Activated naive CD4-positive, alpha-beta T cell treated with anti-CD3 and anti-CD28 coated beads, Interleukin-2, amount 50 U/mL, for 24 hours (primary cell): ENCODE results near the gene NME8.
A peak's percentile ranks its signal among the peaks of the same experiment; 100 is the strongest.
"Not testable (repeated sequence)": the region's sequence is repeated elsewhere in the genome, so short reads cannot be mapped to it uniquely, and the experiment has no call there.

Source experiments
- H3K27ac Mint-ChIP-seq: one replicate; pipeline ENCODE4 v1.8.0; 2021; ENCODE audit warnings: mild to moderate bottlenecking, mixed read lengths
- H3K27me3 Mint-ChIP-seq: one replicate; pipeline ENCODE4 v1.8.0; 2021; ENCODE audit warnings: mixed read lengths
- H3K36me3 Mint-ChIP-seq: one replicate; pipeline ENCODE4 v1.8.0; 2021; ENCODE audit warnings: mixed read lengths
- H3K4me1 Mint-ChIP-seq: one replicate; pipeline ENCODE4 v1.8.0; 2021; ENCODE audit warnings: mixed read lengths
- H3K4me3 Mint-ChIP-seq: one replicate; pipeline ENCODE4 v1.8.0; 2021; ENCODE audit warnings: mild to moderate bottlenecking, mixed read lengths
- H3K9me3 Mint-ChIP-seq: one replicate; pipeline ENCODE4 v1.8.0; 2021; ENCODE audit warnings: mixed read lengths

The NME8 gene

GRCh38 chr7:37848297-37848696 lies at the start of gene NME8:
Gene NME8 (plus strand): TSS chr7:37848597. CDS start chr7:37850267, 1,670 bp downstream.
- H3K27ac Mint-ChIP-seq = no peak within 1 kb of the TSS
- H3K27me3 Mint-ChIP-seq = peaks cover 4% of the 10 kb centered on the region
- H3K4me3 Mint-ChIP-seq = no peak within 1 kb of the TSS
- no peaks in the 10 kb centered on the region for H3K4me1 Mint-ChIP-seq
- H3K36me3 Mint-ChIP-seq = no peaks in the 10 kb centered on the region
- H3K9me3 Mint-ChIP-seq = no peaks in the 10 kb centered on the region

- Mint-ChIP-seq H3K36me3 (peaks cover 2% of the 10 kb centered on the region), H3K27me3 (peaks cover 7% of the 10 kb centered on the region), H3K9me3 (no peaks in the 10 kb centered on the region), H3K27ac (no peak overlapping the region), H3K4me1 (no peaks in the 10 kb centered on the region), H3K4me3 (no peak overlapping the region)
These were observed 42.2 kb upstream of the NME8 start for GRCh38 chr7:37806152-37806551.

GRCh38 chr7:37812161-37812580 lies 36.2 kb upstream of the NME8 start:
- H3K36me3 Mint-ChIP-seq, H3K9me3 Mint-ChIP-seq: not testable (repeated sequence)

GRCh38 chr7:37815671-37816371 lies 32.6 kb upstream of the NME8 start:
- Mint-ChIP-seq H3K4me1 (no peaks in the 10 kb centered on the region), H3K36me3 (no peaks in the 10 kb centered on the region), H3K27me3 (peaks cover 4% of the 10 kb centered on the region), H3K27ac (no peak overlapping the region), H3K9me3 (no peaks in the 10 kb centered on the region), H3K4me3 (no peak overlapping the region)

More at GRCh38 chr7:37812161-37812580, 36.2 kb upstream of the NME8 start:
- not testable (repeated sequence) for H3K27me3 Mint-ChIP-seq, H3K4me1 Mint-ChIP-seq, H3K4me3 Mint-ChIP-seq, H3K27ac Mint-ChIP-seq

- H3K4me1 Mint-ChIP-seq = no peaks in the 10 kb centered on the region
- H3K4me3 Mint-ChIP-seq = no peak overlapping the region
- H3K27me3 Mint-ChIP-seq = peaks cover 2% of the 10 kb centered on the region
- H3K27ac Mint-ChIP-seq = no peak overlapping the region
- H3K36me3 Mint-ChIP-seq = no peaks in the 10 kb centered on the region
- H3K9me3 Mint-ChIP-seq = no peaks in the 10 kb centered on the region
These were observed 31.3 kb upstream of the NME8 start for GRCh38 chr7:37816922-37817590.

GRCh38 chr7:37817591-37817960 lies 30.8 kb upstream of the NME8 start:
- no peak overlapping the region for H3K4me3 Mint-ChIP-seq
- H3K36me3 Mint-ChIP-seq = no peaks in the 10 kb centered on the region
- no peaks in the 10 kb centered on the region for H3K4me1 Mint-ChIP-seq
- no peaks in the 10 kb centered on the region for H3K9me3 Mint-ChIP-seq
- peaks cover 2% of the 10 kb centered on the region for H3K27me3 Mint-ChIP-seq
- H3K27ac Mint-ChIP-seq = no peak overlapping the region

GRCh38 chr7:37817996-37818720 lies 30.2 kb upstream of the NME8 start:
- Mint-ChIP-seq H3K27me3 (peaks cover 2% of the 10 kb centered on the region), H3K9me3 (no peaks in the 10 kb centered on the region), H3K4me1 (no peaks in the 10 kb centered on the region), H3K36me3 (no peaks in the 10 kb centered on the region), H3K27ac (no peak overlapping the region), H3K4me3 (no peak overlapping the region)

- H3K36me3 Mint-ChIP-seq = no peaks in the 10 kb centered on the region
- no peaks in the 10 kb centered on the region for H3K9me3 Mint-ChIP-seq
- no peak overlapping the region for H3K4me3 Mint-ChIP-seq
- H3K27me3 Mint-ChIP-seq = peaks cover 2% of the 10 kb centered on the region
- no peak overlapping the region for H3K27ac Mint-ChIP-seq
- H3K4me1 Mint-ChIP-seq = no peaks in the 10 kb centered on the region
These were observed 27.5 kb upstream of the NME8 start for GRCh38 chr7:37820708-37821468.

GRCh38 chr7:37822946-37823345 lies 25.5 kb upstream of the NME8 start:
- Mint-ChIP-seq H3K4me1 (no peaks in the 10 kb centered on the region), H3K27me3 (peaks cover 4% of the 10 kb centered on the region), H3K9me3 (no peaks in the 10 kb centered on the region), H3K36me3 (no peaks in the 10 kb centered on the region), H3K27ac (no peak overlapping the region), H3K4me3 (no peak overlapping the region)

GRCh38 chr7:37823557-37823956 lies 24.8 kb upstream of the NME8 start:
- H3K9me3 Mint-ChIP-seq = no peaks in the 10 kb centered on the region
- H3K27me3 Mint-ChIP-seq = peaks cover 4% of the 10 kb centered on the region
- H3K4me1 Mint-ChIP-seq = no peaks in the 10 kb centered on the region
- H3K4me3 Mint-ChIP-seq = no peak overlapping the region
- H3K27ac Mint-ChIP-seq = no peak overlapping the region
- H3K36me3 Mint-ChIP-seq = no peaks in the 10 kb centered on the region

GRCh38 chr7:37825038-37825437 lies 23.4 kb upstream of the NME8 start:
- H3K4me1 Mint-ChIP-seq = no peaks in the 10 kb centered on the region
- peaks cover 4% of the 10 kb centered on the region for H3K27me3 Mint-ChIP-seq
- no peak overlapping the region for H3K27ac Mint-ChIP-seq
- no peaks in the 10 kb centered on the region for H3K9me3 Mint-ChIP-seq
- H3K36me3 Mint-ChIP-seq = no peaks in the 10 kb centered on the region
- no peak overlapping the region for H3K4me3 Mint-ChIP-seq

GRCh38 chr7:37826825-37827224 lies 21.6 kb upstream of the NME8 start:
- Mint-ChIP-seq H3K27ac (no peak overlapping the region), H3K4me3 (no peak overlapping the region), H3K9me3 (no peaks in the 10 kb centered on the region), H3K36me3 (no peaks in the 10 kb centered on the region), H3K27me3 (peaks cover 5% of the 10 kb centered on the region), H3K4me1 (no peaks in the 10 kb centered on the region)

GRCh38 chr7:37831244-37831643 lies 17.2 kb upstream of the NME8 start:
- Mint-ChIP-seq H3K36me3 (no peaks in the 10 kb centered on the region), H3K9me3 (no peaks in the 10 kb centered on the region), H3K4me1 (peaks cover 9% of the 10 kb centered on the region), H3K27me3 (peaks cover 10% of the 10 kb centered on the region), H3K27ac (no peak overlapping the region), H3K4me3 (no peak overlapping the region)

GRCh38 chr7:37832194-37832593 lies 16.2 kb upstream of the NME8 start:
- Mint-ChIP-seq H3K9me3 (no peaks in the 10 kb centered on the region), H3K36me3 (no peaks in the 10 kb centered on the region), H3K27ac (no peak overlapping the region), H3K27me3 (peaks cover 8% of the 10 kb centered on the region), H3K4me3 (no peak overlapping the region), H3K4me1 (peaks cover 9% of the 10 kb centered on the region)

GRCh38 chr7:37833107-37833817 lies 15.1 kb upstream of the NME8 start:
- Mint-ChIP-seq H3K9me3 (no peaks in the 10 kb centered on the region), H3K36me3 (no peaks in the 10 kb centered on the region), H3K4me1 (peaks cover 9% of the 10 kb centered on the region), H3K27ac (no peak overlapping the region), H3K4me3 (peak overlapping the region; percentile 86), H3K27me3 (peaks cover 8% of the 10 kb centered on the region)
